GM23338 (cell line): ENCODE results near the gene DNAAF5.

Experiments used
- CTCF ChIP-seq, 2 experiments: fragments of 200-600 bp in 1 of 2; sonication (generic) in 1 of 2; conservative IDR thresholded peaks; 2 replicates each; pipeline versions ENCODE4 v1.5.1 to v1.6.1; 2016 to 2017; ENCODE audit warnings: antibody characterized with exemption in 2 of 2, low read depth in 2 of 2, mild to moderate bottlenecking in 2 of 2, moderate library complexity in 1 of 2
- EZH2 ChIP-seq: fragments of 200-600 bp; sonication (generic); IDR thresholded peaks from one replicate; pipeline ENCODE4 v1.8.0; 2017; ENCODE audit warnings: antibody characterized with exemption, mild to moderate bottlenecking, low read depth; ENCODE audit not compliant: unreplicated experiment
- JUNB ChIP-seq: IDR thresholded peaks from one replicate; pipeline ENCODE4 v1.6.1; 2016; ENCODE audit warnings: antibody characterized with exemption; ENCODE audit not compliant: unreplicated experiment
- POLR2AphosphoS5 ChIP-seq: IDR thresholded peaks from 2 replicates; pipeline ENCODE4 v1.6.1; 2016; ENCODE audit warnings: antibody characterized with exemption, low read depth
- REST ChIP-seq: IDR thresholded peaks from one replicate; pipeline ENCODE4 v1.6.1; 2018; ENCODE audit warnings: antibody characterized with exemption; ENCODE audit not compliant: unreplicated experiment
- ZNF462 ChIP-seq: fragments of 250-450 bp; sonication (Bioruptor Pico); IDR thresholded peaks from 2 replicates; pipeline ENCODE4 v1.5.0; 2020; ENCODE audit warnings: mild to moderate bottlenecking, moderate library complexity

- TF ChIP-seq CTCF (conservative IDR thresholded peaks at IDR 0.05; ENCODE audit: low read depth in 2 of 2) = peak; percentile 30 to 74
- TF ChIP-seq JUNB = no peak
- TF ChIP-seq EZH2 = no peak
- no peak for TF ChIP-seq ZNF462 (CRISPR knock-in tag)
- TF ChIP-seq POLR2AphosphoS5 = no peak
- no peak for TF ChIP-seq REST
Measured at GRCh38 chr7:732094-732541, 5.6 kb downstream of the DNAAF5 start.
